SK-N-SH (cell line): ENCODE results near the gene IRF3. TPM values are rescaled to one million over a fixed set of nuclear protein-coding genes. Genes with fewer than 3 reads are reported as not detected.
A peak's percentile ranks its signal among the peaks of the same experiment; 100 is the strongest.

Experiments
- CTCF ChIA-PET: fragments of 300-600, 350-600 bp; formaldehyde crosslinking; extraction: SDS; loops from one replicate; lab custom pipeline; 2021; lab: Yijun Ruan, JAX
- POLR2A ChIA-PET: fragments of 350-600 bp; sonication (Branson Sonifier 250); formaldehyde crosslinking; extraction: SDS; loops from one replicate; lab custom pipeline; 2020; ENCODE audit warnings: antibody characterized with exemption, inconsistent platforms; lab: Yijun Ruan, JAX
- DNase-seq: peaks from one replicate; pipeline ENCODE4 v3.0.0; 2012
- H2AFZ ChIP-seq: fragments of 200-600 bp; sonication (generic); 2 replicates; pipeline ENCODE4 v1.8.1; 2016; ENCODE audit warnings: antibody characterized with exemption, mild to moderate bottlenecking, low read depth
- H3F3A ChIP-seq: fragments of 200-600 bp; sonication (generic); replicated peaks from 2 replicates; pipeline ENCODE3; 2016; ENCODE audit warnings: antibody characterized with exemption, mild to moderate bottlenecking; ENCODE audit not compliant: insufficient read depth
- H3K27ac ChIP-seq, 2 experiments: fragments of 200-500 bp in 1 of 2; fragments of 200-600 bp in 1 of 2; sonication (Bioruptor generic) in 1 of 2; sonication (generic), shearing (Covaris generic) in 1 of 2; 2 replicates each; pipeline versions ENCODE4 v1.5.1 to v1.6.1; 2014 to 2016; ENCODE audit warnings: low read depth in 2 of 2, inconsistent platforms in 1 of 2, low read length in 1 of 2, mild to moderate bottlenecking in 1 of 2, mixed read lengths in 1 of 2
- H3K27me3 ChIP-seq: fragments of 200-600 bp; sonication (generic), shearing (Covaris generic); 2 replicates; pipeline ENCODE4 v1.6.1; 2016; ENCODE audit warnings: mixed run types; ENCODE audit not compliant: insufficient read depth
- H3K36me3 ChIP-seq, 2 experiments: fragments of 200-500 bp in 1 of 2; fragments of 200-600 bp in 1 of 2; sonication (Bioruptor generic) in 1 of 2; sonication (generic) in 1 of 2; replicated peaks in 1 of 2; 2 replicates each; pipeline versions ENCODE3 to v1.5.1; 2014 to 2016; ENCODE audit warnings: low read length in 1 of 2, mild to moderate bottlenecking in 1 of 2; ENCODE audit not compliant: insufficient read depth in 2 of 2, control insufficient read depth in 1 of 2
- H3K4me1 ChIP-seq, 2 experiments: fragments of 200-500 bp in 1 of 2; fragments of 200-600 bp in 1 of 2; sonication (Bioruptor generic) in 1 of 2; sonication (generic), shearing (Covaris generic) in 1 of 2; 2 replicates each; pipeline versions ENCODE4 v1.5.1 to v1.6.1; 2014 to 2016; ENCODE audit warnings: low read depth in 1 of 2, low read length in 1 of 2, mixed run types in 1 of 2; ENCODE audit not compliant: insufficient read depth in 2 of 2, control insufficient read depth in 1 of 2
- H3K4me2 ChIP-seq: fragments of 200-600 bp; sonication (generic), shearing (Covaris generic); 2 replicates; pipeline ENCODE4 v1.6.1; 2017; ENCODE audit warnings: mixed run types
- H3K4me3 ChIP-seq, 2 experiments: fragments of 200-500 bp in 1 of 2; fragments of 200-600 bp in 1 of 2; sonication (Bioruptor generic) in 1 of 2; sonication (generic), shearing (Covaris generic) in 1 of 2; 2 replicates each; pipeline versions ENCODE4 v1.5.1 to v1.8.1; 2014 to 2016; ENCODE audit warnings: low read depth in 2 of 2, inconsistent platforms in 1 of 2, low read length in 1 of 2, mild to moderate bottlenecking in 1 of 2, mixed read lengths in 1 of 2, moderate library complexity in 1 of 2
- H3K79me2 ChIP-seq: fragments of 200-600 bp; sonication (generic); 2 replicates; pipeline ENCODE4 v1.8.1; 2017; ENCODE audit warnings: mild to moderate bottlenecking; ENCODE audit not compliant: insufficient read depth
- H3K9ac ChIP-seq: fragments of 200-600 bp; sonication (generic); 2 replicates; pipeline ENCODE4 v1.6.1; 2017; ENCODE audit warnings: mixed run types
- H3K9me2 ChIP-seq: fragments of 200-600 bp; sonication (generic); 2 replicates; pipeline ENCODE4 v1.6.1; 2017; ENCODE audit warnings: mixed run types
- H3K9me3 ChIP-seq: fragments of 200-600 bp; sonication (generic); 2 replicates; pipeline ENCODE4 v1.6.1; 2017; ENCODE audit warnings: mixed run types, mild to moderate bottlenecking, moderate library complexity
- H4K20me1 ChIP-seq: fragments of 200-600 bp; sonication (generic); 2 replicates; pipeline ENCODE4 v1.6.1; 2017; ENCODE audit warnings: mild to moderate bottlenecking, mixed run types; ENCODE audit not compliant: insufficient read depth
- CHD2 ChIP-seq: fragments of 150-350 bp; IDR thresholded peaks from 2 replicates; pipeline ENCODE4 v1.6.1; 2018; ENCODE audit warnings: low read length; ENCODE audit not compliant: partially characterized antibody
- ELF1 ChIP-seq: IDR thresholded peaks from 2 replicates; pipeline ENCODE4 v1.4.0; 2012
- EP300 ChIP-seq, 2 experiments: IDR thresholded peaks; 2 replicates each; pipeline versions ENCODE4 v1.4.0 to v1.6.1; 2012; ENCODE audit warnings: borderline replicate concordance in 1 of 2, low read depth in 1 of 2, low read length in 1 of 2
- EZH2phosphoT487 ChIP-seq: fragments of 200-600 bp; sonication (generic); IDR thresholded peaks from 2 replicates; pipeline ENCODE4 v1.6.1; 2017; ENCODE audit warnings: low read depth, mixed run types, mild to moderate bottlenecking, antibody characterized with exemption, moderate library complexity, borderline replicate concordance
- FOSL2 ChIP-seq: IDR thresholded peaks from 2 replicates; pipeline ENCODE4 v1.4.0; 2012; ENCODE audit warnings: low read depth, mild to moderate bottlenecking, moderate library complexity, borderline replicate concordance
- FOXJ3 ChIP-seq: sonication (generic); formaldehyde crosslinking; IDR thresholded peaks from 2 replicates; pipeline ENCODE4 v1.5.1; 2020; ENCODE audit warnings: mild to moderate bottlenecking, missing genetic modification reagents
- FOXM1 ChIP-seq: IDR thresholded peaks from 2 replicates; pipeline ENCODE4 v1.4.0; 2012; ENCODE audit warnings: low read depth, mild to moderate bottlenecking
- GABPA ChIP-seq: IDR thresholded peaks from 2 replicates; pipeline ENCODE4 v1.4.0; 2012; ENCODE audit warnings: low read depth, mild to moderate bottlenecking
- GATA2 ChIP-seq: sonication (generic); formaldehyde crosslinking; IDR thresholded peaks from 2 replicates; pipeline ENCODE4 v1.5.0; 2020; ENCODE audit warnings: mild to moderate bottlenecking, missing genetic modification reagents
- JUND ChIP-seq: IDR thresholded peaks from 2 replicates; pipeline ENCODE4 v1.4.0; 2012
- MAX ChIP-seq: IDR thresholded peaks from 2 replicates; pipeline ENCODE4 v1.4.0; 2012; ENCODE audit warnings: low read depth
- MEF2A ChIP-seq: IDR thresholded peaks from 2 replicates; pipeline ENCODE4 v1.4.0; 2012; ENCODE audit warnings: low read depth, borderline replicate concordance
- MXI1 ChIP-seq: IDR thresholded peaks from 2 replicates; pipeline ENCODE4 v1.6.1; 2012; ENCODE audit warnings: mild to moderate bottlenecking, low read depth, low read length, improper control_type of control experiment
- NFIC ChIP-seq: IDR thresholded peaks from 2 replicates; pipeline ENCODE4 v1.4.0; 2012; ENCODE audit warnings: borderline replicate concordance
- NRF1 ChIP-seq: IDR thresholded peaks from 2 replicates; pipeline ENCODE4 v1.6.1; 2012; ENCODE audit warnings: low read depth, mild to moderate bottlenecking, low read length
- POLR2AphosphoS5 ChIP-seq: IDR thresholded peaks from 2 replicates; pipeline ENCODE4 v1.6.1; 2012; ENCODE audit warnings: low read depth, low read length
- RAD21 ChIP-seq: IDR thresholded peaks from 2 replicates; pipeline ENCODE4 v1.6.1; 2012; ENCODE audit warnings: mild to moderate bottlenecking, low read length
- RCOR1 ChIP-seq: fragments of 150-350 bp; IDR thresholded peaks from 2 replicates; pipeline ENCODE4 v1.6.1; 2017; ENCODE audit warnings: antibody characterized with exemption, low read length
- RFX5 ChIP-seq: IDR thresholded peaks from 2 replicates; pipeline ENCODE4 v1.6.1; 2012; ENCODE audit warnings: mild to moderate bottlenecking, improper control_type of control experiment, low read length
- RXRA ChIP-seq: IDR thresholded peaks from 2 replicates; pipeline ENCODE4 v1.4.0; 2012; ENCODE audit warnings: low read depth, mild to moderate bottlenecking, borderline replicate concordance
- SIN3A ChIP-seq: IDR thresholded peaks from 2 replicates; pipeline ENCODE4 v1.6.1; 2012; ENCODE audit warnings: low read depth, mild to moderate bottlenecking, low read length, moderate library complexity, borderline replicate concordance
- SMC3 ChIP-seq: IDR thresholded peaks from 2 replicates; pipeline ENCODE4 v1.6.1; 2012; ENCODE audit warnings: low read depth, low read length, improper control_type of control experiment
- TAF1 ChIP-seq: IDR thresholded peaks from 2 replicates; pipeline ENCODE4 v1.6.1; 2012; ENCODE audit warnings: low read depth, mild to moderate bottlenecking, low read length, moderate library complexity, borderline replicate concordance
- TCF12 ChIP-seq: IDR thresholded peaks from 2 replicates; pipeline ENCODE4 v1.4.0; 2012
- TEAD4 ChIP-seq: IDR thresholded peaks from 2 replicates; pipeline ENCODE4 v1.4.0; 2012; ENCODE audit warnings: mild to moderate bottlenecking, borderline replicate concordance; ENCODE audit not compliant: insufficient read depth
- USF1 ChIP-seq: IDR thresholded peaks from 2 replicates; pipeline ENCODE4 v1.4.0; 2012; ENCODE audit warnings: low read depth, borderline replicate concordance
- YY1 ChIP-seq: IDR thresholded peaks from 2 replicates; pipeline ENCODE4 v1.4.0; 2012; ENCODE audit warnings: low read depth, mild to moderate bottlenecking
- WGBS: methylation state at CpG from one replicate; pipeline ENCODE4 v1.1.6; 2017; ENCODE audit warnings: low lambda C conversion rate; 5-methylcytosine and 5-hydroxymethylcytosine counted together
- polyA plus RNA-seq, 3 experiments: library from polyadenylated mRNA; depleted of rRNA; stranded (reverse); fragments of >200 nt; gene quantifications; 2 replicates each; pipeline ENCODE4 v1.2.3, GENCODE V29; 2012
- TF ChIP-seq, protein P1 (sequence below): IDR thresholded peaks from 2 replicates; pipeline ENCODE4 v1.4.0; 2012; ENCODE audit warnings: low read depth, borderline replicate concordance
- TF ChIP-seq, protein P2 (sequence below): fragments of 150-350 bp; IDR thresholded peaks from 2 replicates; pipeline ENCODE4 v1.6.1; 2017; ENCODE audit warnings: antibody characterized with exemption, low read length, low read depth, borderline replicate concordance
- TF ChIP-seq, protein P3 (sequence below): fragments of 200-600 bp; sonication (generic); IDR thresholded peaks from 2 replicates; pipeline ENCODE4 v1.6.1; 2017; ENCODE audit warnings: antibody characterized with exemption, mild to moderate bottlenecking, moderate library complexity

The IRF3 gene
- polyA plus RNA-seq, 1 of the 3 experiments (the other 2 are of a cell fraction) = 112 TPM

GRCh38 chr19:49676784-49677230 is 11.2 kb upstream of the IRF3 start:
- H3F3A ChIP-seq = peaks cover 22% of the 10 kb centered on the region
- POLR2A ChIA-PET = interaction anchor here (1.0 to 2.2 kb wide), 8 partner anchors 9 to 214 kb away, joined by 3 to 15 read pairs (median 7); partner anchors contain the start of genes BCL2L12, CPT1C, IRF3 and NOSIP
- peak; percentile 93 for DNase-seq
- H3K9ac ChIP-seq = peak overlapping the region; percentile 97
- H3K27ac ChIP-seq = peak overlapping the region; percentile 89 to 95; a peak in 3 of 4 replicates
- H3K9me2 ChIP-seq = no peaks in the 10 kb centered on the region
- H3K4me3 ChIP-seq = peak overlapping the region; percentile 90 to 98
- no peaks in the 10 kb centered on the region for H3K9me3 ChIP-seq
- H3K27me3 ChIP-seq = no peaks in the 10 kb centered on the region
- H3K36me3 ChIP-seq = peaks cover 5 to 8% of the 10 kb centered on the region in 2 experiments
- CTCF ChIA-PET = interaction anchor here (0.5 to 8.8 kb wide), 9 partner anchors 8 to 136 kb away, joined by 3 to 78 read pairs (median 5); partner anchors contain the start of genes ADM5, BCL2L12, CPT1C and FUZ
- H3K4me1 ChIP-seq = peaks cover 24 to 29% of the 10 kb centered on the region in 2 experiments; a peak in 3 of 4 replicates
- no peak overlapping the region for H3K4me2 ChIP-seq
- 0% methylated on average over 31 of the region's 34 CpGs for WGBS
- H2AFZ ChIP-seq = no peak overlapping the region
- H4K20me1 ChIP-seq = peaks cover 39% of the 10 kb centered on the region
- H3K79me2 ChIP-seq = peaks cover 47% of the 10 kb centered on the region
- no peak for TF ChIP-seq RCOR1
- TF ChIP-seq TCF12 = peak; percentile 9; the same call in 1 of the 2 replicates
- no peak for TF ChIP-seq TAF1
- TF ChIP-seq MXI1 = no peak
- TF ChIP-seq GABPA = peak; percentile 63
- no peak for TF ChIP-seq FOXM1
- peak; percentile 82 for TF ChIP-seq RFX5
- no peak for TF ChIP-seq JUND
- TF ChIP-seq SMC3 = no peak
- peak; percentile 95 for TF ChIP-seq CHD2
- TF ChIP-seq, protein P1, sequence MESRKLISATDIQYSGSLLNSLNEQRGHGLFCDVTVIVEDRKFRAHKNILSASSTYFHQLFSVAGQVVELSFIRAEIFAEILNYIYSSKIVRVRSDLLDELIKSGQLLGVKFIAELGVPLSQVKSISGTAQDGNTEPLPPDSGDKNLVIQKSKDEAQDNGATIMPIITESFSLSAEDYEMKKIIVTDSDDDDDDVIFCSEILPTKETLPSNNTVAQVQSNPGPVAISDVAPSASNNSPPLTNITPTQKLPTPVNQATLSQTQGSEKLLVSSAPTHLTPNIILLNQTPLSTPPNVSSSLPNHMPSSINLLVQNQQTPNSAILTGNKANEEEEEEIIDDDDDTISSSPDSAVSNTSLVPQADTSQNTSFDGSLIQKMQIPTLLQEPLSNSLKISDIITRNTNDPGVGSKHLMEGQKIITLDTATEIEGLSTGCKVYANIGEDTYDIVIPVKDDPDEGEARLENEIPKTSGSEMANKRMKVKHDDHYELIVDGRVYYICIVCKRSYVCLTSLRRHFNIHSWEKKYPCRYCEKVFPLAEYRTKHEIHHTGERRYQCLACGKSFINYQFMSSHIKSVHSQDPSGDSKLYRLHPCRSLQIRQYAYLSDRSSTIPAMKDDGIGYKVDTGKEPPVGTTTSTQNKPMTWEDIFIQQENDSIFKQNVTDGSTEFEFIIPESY = peak; percentile 67; the same call in 1 of the 2 replicates
- TF ChIP-seq NRF1 = no peak
- no peak for TF ChIP-seq RAD21
- TF ChIP-seq POLR2AphosphoS5 = no peak
- TF ChIP-seq, protein P2, sequence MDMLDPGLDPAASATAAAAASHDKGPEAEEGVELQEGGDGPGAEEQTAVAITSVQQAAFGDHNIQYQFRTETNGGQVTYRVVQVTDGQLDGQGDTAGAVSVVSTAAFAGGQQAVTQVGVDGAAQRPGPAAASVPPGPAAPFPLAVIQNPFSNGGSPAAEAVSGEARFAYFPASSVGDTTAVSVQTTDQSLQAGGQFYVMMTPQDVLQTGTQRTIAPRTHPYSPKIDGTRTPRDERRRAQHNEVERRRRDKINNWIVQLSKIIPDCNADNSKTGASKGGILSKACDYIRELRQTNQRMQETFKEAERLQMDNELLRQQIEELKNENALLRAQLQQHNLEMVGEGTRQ = no peak
- no peak for TF ChIP-seq USF1
- TF ChIP-seq GATA2 (CRISPR knock-in tag) = no peak
- no peak for TF ChIP-seq FOXJ3 (CRISPR knock-in tag)
- TF ChIP-seq MEF2A = no peak
- no peak for TF ChIP-seq YY1
- no peak for TF ChIP-seq EZH2phosphoT487
- TF ChIP-seq SIN3A = no peak
- TF ChIP-seq MAX = no peak
- TF ChIP-seq ELF1 = peak; percentile 45
- no peak for TF ChIP-seq RXRA
- TF ChIP-seq, protein P3, sequence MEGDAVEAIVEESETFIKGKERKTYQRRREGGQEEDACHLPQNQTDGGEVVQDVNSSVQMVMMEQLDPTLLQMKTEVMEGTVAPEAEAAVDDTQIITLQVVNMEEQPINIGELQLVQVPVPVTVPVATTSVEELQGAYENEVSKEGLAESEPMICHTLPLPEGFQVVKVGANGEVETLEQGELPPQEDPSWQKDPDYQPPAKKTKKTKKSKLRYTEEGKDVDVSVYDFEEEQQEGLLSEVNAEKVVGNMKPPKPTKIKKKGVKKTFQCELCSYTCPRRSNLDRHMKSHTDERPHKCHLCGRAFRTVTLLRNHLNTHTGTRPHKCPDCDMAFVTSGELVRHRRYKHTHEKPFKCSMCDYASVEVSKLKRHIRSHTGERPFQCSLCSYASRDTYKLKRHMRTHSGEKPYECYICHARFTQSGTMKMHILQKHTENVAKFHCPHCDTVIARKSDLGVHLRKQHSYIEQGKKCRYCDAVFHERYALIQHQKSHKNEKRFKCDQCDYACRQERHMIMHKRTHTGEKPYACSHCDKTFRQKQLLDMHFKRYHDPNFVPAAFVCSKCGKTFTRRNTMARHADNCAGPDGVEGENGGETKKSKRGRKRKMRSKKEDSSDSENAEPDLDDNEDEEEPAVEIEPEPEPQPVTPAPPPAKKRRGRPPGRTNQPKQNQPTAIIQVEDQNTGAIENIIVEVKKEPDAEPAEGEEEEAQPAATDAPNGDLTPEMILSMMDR = no peak
- peak; percentile 41; the same call in 1 of the 2 replicates for TF ChIP-seq NFIC
- no peak for TF ChIP-seq EP300 (IDR thresholded peaks at IDR 0.05; ENCODE audit: borderline replicate concordance in 1 of 2, low read depth in 1 of 2, low read length in 1 of 2)
- no peak for TF ChIP-seq TEAD4
- no peak for TF ChIP-seq FOSL2
